GM19468 (cell line): ENCODE measurements around the gene KLHL17.

Experiments
- ATAC-seq: cut with Tn5 transposase; IDR thresholded peaks from one replicate; pipeline ENCODE4 v1.9.1; 2021; ENCODE audit warnings: mild to moderate bottlenecking, moderate library complexity, moderate number of reproducible peaks; ENCODE audit not compliant: unreplicated experiment; ENCODE audit errors: extremely low read depth

Gene KLHL17

GRCh38 chr1:947958-948357 is 12.4 kb upstream of the KLHL17 start:
- no peak for ATAC-seq

- no peak for ATAC-seq
Observed at GRCh38 chr1:950268-950667, 10.1 kb upstream of the KLHL17 start.

GRCh38 chr1:950881-951280 is 9.5 kb upstream of the KLHL17 start:
- ATAC-seq, result no peak

- no peak for ATAC-seq
Observed at GRCh38 chr1:951364-951763, 9.0 kb upstream of the KLHL17 start.

GRCh38 chr1:952201-952600 is 8.2 kb upstream of the KLHL17 start:
- ATAC-seq, result no peak

- no peak for ATAC-seq
Observed at GRCh38 chr1:952603-953002, 7.8 kb upstream of the KLHL17 start.

GRCh38 chr1:953524-954320 is 6.7 kb upstream of the KLHL17 start:
- no peak for ATAC-seq

- no peak for ATAC-seq
Observed at GRCh38 chr1:954927-955326, 5.5 kb upstream of the KLHL17 start.

- ATAC-seq, result no peak
Observed at GRCh38 chr1:955474-955873, 4.9 kb upstream of the KLHL17 start.

- ATAC-seq, result no peak
Observed at GRCh38 chr1:956636-957035, 3.7 kb upstream of the KLHL17 start.

- peak; percentile 12 for ATAC-seq
Observed at GRCh38 chr1:958823-959730, 1.3 kb upstream of the KLHL17 start, which contains the start of gene NOC2L. NOC2L (minus strand) TSS chr1:959256; CDS start chr1:959240, 16 bp downstream.

GRCh38 chr1:959731-960362 is 537 bp upstream of the KLHL17 start:
- no peak for ATAC-seq

GRCh38 chr1:961132-961669 is 817 bp downstream of the KLHL17 start:
- ATAC-seq, result no peak

GRCh38 chr1:962381-963300 is 2.3 kb downstream of the KLHL17 start:
- ATAC-seq, result no peak

GRCh38 chr1:963301-963651 is 2.9 kb downstream of the KLHL17 start:
- ATAC-seq, result no peak

- no peak for ATAC-seq
Observed at GRCh38 chr1:963746-964525, 3.6 kb downstream of the KLHL17 start.

- ATAC-seq, result no peak
Observed at GRCh38 chr1:964691-965525, 4.5 kb downstream of the KLHL17 start.
